BLaER1 treated with 17β-estradiol and CSF1 and Interleukin-3, amounts not matched to agents 10 nM and 100 nM (cell line): ENCODE data around the gene HAGH.

Source experiments
- H3K27ac ChIP-seq, 11 experiments: shearing (Covaris generic); formaldehyde crosslinking; 2 replicates each; pipeline ENCODE4 v1.8.1; 2022
- H3K27me3 ChIP-seq, 11 experiments: shearing (Covaris generic); formaldehyde crosslinking; 2 replicates each; pipeline ENCODE4 v1.8.1; 2022
- H3K36me3 ChIP-seq, 11 experiments: shearing (Covaris generic); formaldehyde crosslinking; 2 replicates each; pipeline ENCODE4 v1.8.1; 2022
- H3K4me1 ChIP-seq, 10 experiments: shearing (Covaris generic); formaldehyde crosslinking; 2 replicates each; pipeline ENCODE4 v1.8.1; 2022
- H3K4me2 ChIP-seq, 11 experiments: shearing (Covaris generic); formaldehyde crosslinking; 2 replicates each; pipeline ENCODE4 v1.8.1; 2022
- H3K4me3 ChIP-seq, 10 experiments: shearing (Covaris generic); formaldehyde crosslinking; 2 replicates each; pipeline ENCODE4 v1.8.1; 2022
- H3K9ac ChIP-seq, 11 experiments: shearing (Covaris generic); formaldehyde crosslinking; 2 replicates each; pipeline ENCODE4 v1.8.1; 2022
- H3K9me3 ChIP-seq, 11 experiments: shearing (Covaris generic); formaldehyde crosslinking; replicated peaks in 1 of 11; 2 replicates each; pipeline ENCODE4 v1.8.1; 2022
- H4K20me1 ChIP-seq, 11 experiments: shearing (Covaris generic); formaldehyde crosslinking; 2 replicates each; pipeline ENCODE4 v1.8.1; 2022
- Cebpa-rat ChIP-seq, 11 experiments: shearing (Covaris generic); IDR thresholded peaks; 2 replicates each; pipeline ENCODE4 v1.8.1; 2022

The HAGH gene

GRCh38 chr16:1818204-1818872 is 8.3 kb downstream of the HAGH start:
- Histone ChIP-seq H3K9ac (no peak overlapping the region), H3K9me3 (no peaks in the 10 kb centered on the region), H4K20me1 (peaks cover 0 to 54% (median 10%) of the 10 kb centered on the region in 11 experiments; a peak in 12 of 22 replicates), H3K36me3 (peaks cover 26 to 96% (median 63%) of the 10 kb centered on the region in 11 experiments), H3K4me2 (no peak overlapping the region), H3K4me3 (no peak overlapping the region), H3K27me3 (no peaks in the 10 kb centered on the region), H3K4me1 (peaks cover 0 to under 1% (median 0%) of the 10 kb centered on the region in 10 experiments; a peak in 1 of 20 replicates), H3K27ac (no peak overlapping the region)
- no peak for TF ChIP-seq Cebpa-rat (IDR thresholded peaks at IDR 0.05)

DNA sequence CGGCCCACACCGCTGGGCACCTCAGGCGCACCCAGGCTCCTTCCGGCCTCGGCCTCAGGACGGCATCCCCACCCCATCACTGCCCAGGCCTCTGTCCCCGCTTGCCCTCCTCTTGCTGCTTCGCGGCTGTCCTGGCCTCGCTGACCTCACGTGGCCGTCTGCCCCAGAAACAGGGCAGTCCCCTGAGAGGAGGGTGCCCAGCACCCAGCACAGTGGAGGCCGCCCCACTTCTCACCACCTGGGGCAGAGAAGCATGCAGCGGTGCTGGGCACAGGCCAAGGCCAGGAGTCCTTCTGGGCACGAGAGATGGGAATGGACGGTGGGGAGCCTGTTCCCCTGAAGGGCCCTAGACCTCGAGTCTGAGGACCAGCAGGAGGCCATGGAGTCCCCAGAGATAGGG is 8.9 kb downstream of the HAGH start:
- Histone ChIP-seq H3K36me3 (peaks cover 25 to 92% (median 63%) of the 10 kb centered on the region in 11 experiments), H3K4me3 (no peak overlapping the region), H4K20me1 (peaks cover 0 to 55% (median 11%) of the 10 kb centered on the region in 11 experiments; a peak in 11 of 22 replicates), H3K27ac (no peak overlapping the region), H3K9ac (peak overlapping the region in 1 of 11 experiments; percentile 24; a peak in 2 of 22 replicates), H3K4me1 (peaks cover 4 to 6% (median 5%) of the 10 kb centered on the region in 10 experiments; a peak in 16 of 20 replicates), H3K4me2 (no peak overlapping the region), H3K9me3 (no peaks in the 10 kb centered on the region), H3K27me3 (no peaks in the 10 kb centered on the region)
- no peak for TF ChIP-seq Cebpa-rat (IDR thresholded peaks at IDR 0.05)

DNA sequence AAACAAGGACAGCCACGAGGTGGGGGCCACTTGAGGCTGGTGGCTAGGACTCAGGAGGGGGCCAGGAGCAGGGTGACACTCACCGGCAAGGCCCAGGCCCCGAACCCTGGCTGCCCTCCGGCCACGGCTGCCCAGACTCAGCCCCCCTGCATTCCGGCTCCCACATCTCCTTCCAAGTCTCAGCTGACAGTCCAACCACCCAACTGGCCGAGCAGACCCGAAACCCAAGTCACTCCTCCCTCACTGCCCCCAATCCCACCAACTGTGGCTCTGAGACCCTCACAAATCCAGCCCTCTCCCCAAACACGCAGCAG is 9.4 kb downstream of the HAGH start:
- Histone ChIP-seq H4K20me1 (peaks cover 0 to 52% (median 6%) of the 10 kb centered on the region in 11 experiments; a peak in 11 of 22 replicates), H3K4me2 (no peak overlapping the region), H3K4me3 (no peak overlapping the region), H3K9me3 (no peaks in the 10 kb centered on the region), H3K4me1 (peaks cover 5 to 11% (median 9%) of the 10 kb centered on the region in 10 experiments; a peak in 16 of 20 replicates), H3K36me3 (peaks cover 21 to 88% (median 58%) of the 10 kb centered on the region in 11 experiments), H3K9ac (no peak overlapping the region), H3K27me3 (no peaks in the 10 kb centered on the region), H3K27ac (no peak overlapping the region)
- TF ChIP-seq Cebpa-rat (IDR thresholded peaks at IDR 0.05): no peak

DNA sequence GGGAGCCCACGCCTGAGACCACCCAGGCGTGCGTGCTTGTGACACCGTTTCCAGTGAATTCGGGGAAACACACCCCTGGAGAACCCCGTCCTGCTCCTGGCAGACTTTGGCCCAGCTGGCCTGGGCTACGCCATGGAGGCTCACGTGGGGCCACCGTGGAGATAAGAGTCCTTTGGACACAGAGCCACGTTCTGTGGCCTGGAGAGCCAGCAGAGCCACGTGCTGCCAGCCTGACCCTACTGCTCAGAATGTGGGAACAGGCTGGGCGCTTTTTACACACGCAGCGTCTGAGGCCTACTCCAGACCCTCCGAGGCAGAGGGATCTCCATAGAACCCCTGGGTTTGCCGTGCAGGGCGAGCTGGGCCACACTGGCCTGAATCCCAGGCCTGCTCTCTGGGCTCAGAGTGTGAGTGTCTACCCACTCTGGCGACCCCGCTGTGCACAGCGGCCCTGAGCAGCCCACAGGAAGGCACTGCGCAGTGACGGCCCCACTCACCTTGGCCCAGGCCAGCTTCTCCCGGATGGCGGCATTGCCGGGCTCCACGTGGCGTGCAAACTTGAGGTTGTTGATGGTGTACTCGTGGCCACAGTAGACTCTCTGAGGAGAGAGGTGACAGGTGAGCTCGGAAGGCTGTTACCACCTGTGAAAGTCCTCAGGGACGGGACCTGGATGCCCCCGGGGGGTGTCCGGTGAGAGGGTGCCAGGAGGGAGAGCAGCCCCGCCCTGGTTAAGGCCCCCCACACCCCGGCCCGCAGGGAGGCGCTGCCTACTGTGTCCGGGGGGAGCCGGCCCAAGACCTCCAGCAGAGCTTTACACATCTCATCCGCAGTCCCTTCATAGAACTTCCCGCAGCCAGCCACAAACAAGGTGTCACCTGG is 10.0 kb downstream of the HAGH start:
- H3K27ac ChIP-seq: no peak overlapping the region
- H3K4me2 ChIP-seq: no peak overlapping the region
- peaks cover 0 to 46% (median 6%) of the 10 kb centered on the region in 11 experiments; a peak in 11 of 22 replicates for H4K20me1 ChIP-seq
- TF ChIP-seq Cebpa-rat (IDR thresholded peaks at IDR 0.05): no peak
- H3K4me3 ChIP-seq: no peak overlapping the region
- H3K36me3 ChIP-seq: peaks cover 16 to 86% (median 53%) of the 10 kb centered on the region in 11 experiments
- peaks cover 5 to 12% (median 11%) of the 10 kb centered on the region in 10 experiments; a peak in 16 of 20 replicates for H3K4me1 ChIP-seq
- no peak overlapping the region; a peak in 1 of 22 replicates for H3K9ac ChIP-seq
- no peaks in the 10 kb centered on the region for H3K9me3 ChIP-seq
- H3K27me3 ChIP-seq: no peaks in the 10 kb centered on the region

DNA sequence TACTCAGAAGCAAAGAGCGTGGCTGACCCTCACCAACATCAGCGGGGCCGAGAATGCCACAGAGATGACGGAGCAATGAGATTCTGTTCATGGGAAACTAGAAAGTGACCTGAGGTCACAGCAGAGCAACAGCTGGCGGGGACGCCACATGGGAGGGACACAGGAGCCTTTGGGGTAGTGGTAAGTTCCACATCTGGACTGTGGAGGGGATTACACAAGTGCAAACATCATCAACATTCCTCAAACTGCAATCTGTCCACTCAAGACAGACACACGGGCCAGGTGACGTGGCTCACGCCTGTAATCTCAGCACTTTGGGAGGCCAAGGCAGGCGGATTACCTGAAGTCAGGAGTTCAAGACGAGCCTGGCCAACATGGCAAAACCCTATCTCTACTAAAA is 11.2 kb downstream of the HAGH start:
- Histone ChIP-seq H3K4me3 (no peak overlapping the region), H3K9me3 (no peaks in the 10 kb centered on the region), H3K4me2 (no peak overlapping the region), H3K27me3 (no peaks in the 10 kb centered on the region), H3K9ac (no peak overlapping the region), H3K27ac (no peak overlapping the region), H3K4me1 (peaks cover 5 to 12% (median 11%) of the 10 kb centered on the region in 10 experiments; a peak in 16 of 20 replicates), H4K20me1 (peaks cover 0 to 43% (median 8%) of the 10 kb centered on the region in 11 experiments; a peak in 9 of 22 replicates), H3K36me3 (peaks cover 16 to 86% (median 48%) of the 10 kb centered on the region in 11 experiments)
- TF ChIP-seq Cebpa-rat (IDR thresholded peaks at IDR 0.05): no peak

DNA sequence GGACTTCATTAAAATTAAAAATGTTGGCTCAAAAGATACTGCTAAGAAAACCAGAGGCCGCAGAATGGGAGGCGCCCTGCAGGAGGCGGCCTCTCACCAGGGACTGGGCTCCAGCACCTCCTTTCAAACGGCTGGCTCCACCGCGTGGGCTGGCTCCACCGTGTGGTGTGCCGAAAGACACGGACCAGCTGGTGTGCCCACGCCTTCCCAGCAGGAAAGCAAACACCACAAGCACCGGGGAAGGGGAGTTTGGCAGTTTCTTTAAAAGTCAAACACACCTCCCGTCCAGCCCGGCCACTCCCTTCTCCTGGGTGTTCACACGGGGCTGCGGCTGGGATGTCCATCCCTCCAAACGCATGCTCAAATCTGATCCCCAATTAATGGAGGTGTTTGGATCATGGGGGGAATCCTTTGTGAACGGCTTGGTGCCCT is 13.9 kb downstream of the HAGH start:
- Histone ChIP-seq H3K4me3 (no peak overlapping the region), H3K4me2 (peak overlapping the region in 9 of 11 experiments; percentile 4 to 47 (median 36); a peak in 13 of 22 replicates), H3K27ac (peak overlapping the region in 5 of 11 experiments; percentile 16 to 60 (median 56); a peak in 8 of 22 replicates), H3K27me3 (no peaks in the 10 kb centered on the region), H3K4me1 (peaks cover 5 to 12% (median 11%) of the 10 kb centered on the region in 10 experiments; a peak in 16 of 20 replicates), H4K20me1 (peaks cover 0 to 36% (median 9%) of the 10 kb centered on the region in 11 experiments; a peak in 8 of 22 replicates), H3K9me3 (no peaks in the 10 kb centered on the region), H3K36me3 (peaks cover 38 to 86% (median 59%) of the 10 kb centered on the region in 11 experiments), H3K9ac (peak overlapping the region in 6 of 11 experiments; percentile 17 to 47 (median 38); a peak in 7 of 22 replicates)
- TF ChIP-seq Cebpa-rat (IDR thresholded peaks at IDR 0.05): no peak

- Histone ChIP-seq H4K20me1 (peaks cover 0 to 36% (median 5%) of the 10 kb centered on the region in 11 experiments; a peak in 5 of 22 replicates), H3K9ac (peak overlapping the region in 1 of 11 experiments; percentile 26; a peak in 1 of 22 replicates), H3K27me3 (no peaks in the 10 kb centered on the region), H3K4me3 (no peak overlapping the region), H3K27ac (no peak overlapping the region), H3K36me3 (peaks cover 33 to 85% (median 57%) of the 10 kb centered on the region in 11 experiments), H3K9me3 (no peaks in the 10 kb centered on the region), H3K4me1 (peaks cover 5 to 12% (median 11%) of the 10 kb centered on the region in 10 experiments; a peak in 16 of 20 replicates), H3K4me2 (no peak overlapping the region)
- TF ChIP-seq Cebpa-rat (IDR thresholded peaks at IDR 0.05): no peak
These were observed 16.1 kb downstream of the HAGH start for GRCh38 chr16:1810536-1810935.

DNA sequence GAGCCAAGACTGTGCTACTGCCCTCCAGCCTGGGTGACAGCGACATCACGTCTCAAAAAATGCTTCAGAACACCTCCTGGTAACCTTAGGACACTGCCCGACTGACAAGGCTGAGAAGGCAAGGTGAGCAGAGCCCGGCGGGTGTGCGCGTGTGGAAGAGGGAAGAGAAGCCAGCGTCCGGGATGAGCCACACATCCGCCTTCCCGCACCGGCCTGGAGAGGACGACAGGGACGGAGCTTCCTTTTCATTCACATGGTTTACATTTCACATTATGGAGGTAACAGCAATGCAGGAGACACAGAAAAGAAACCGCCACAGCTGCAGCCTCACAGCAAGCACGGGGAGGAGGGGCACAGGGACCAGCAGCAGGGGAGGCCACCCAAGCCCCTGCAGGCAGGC is 16.5 kb downstream of the HAGH start:
- Histone ChIP-seq H3K27me3 (no peaks in the 10 kb centered on the region), H3K4me1 (peaks cover 5 to 14% (median 12%) of the 10 kb centered on the region in 10 experiments; a peak in 16 of 20 replicates), H3K4me3 (no peak overlapping the region), H3K4me2 (no peak overlapping the region), H3K9me3 (no peaks in the 10 kb centered on the region), H3K36me3 (peaks cover 31 to 85% (median 57%) of the 10 kb centered on the region in 11 experiments), H3K9ac (no peak overlapping the region), H4K20me1 (peaks cover 0 to 32% (median 5%) of the 10 kb centered on the region in 11 experiments; a peak in 4 of 22 replicates), H3K27ac (no peak overlapping the region)
- TF ChIP-seq Cebpa-rat (IDR thresholded peaks at IDR 0.05): no peak
